Measurements from ENCODE around the gene TRIM7.
"Not testable (repeated sequence)": the region's sequence is repeated elsewhere in the genome, so short reads cannot be mapped to it uniquely, and the experiment has no call there.

Gene TRIM7

GRCh38 chr5:181146927-181147636 is 57.9 kb downstream of the TRIM7 start, which contains the start of gene OR2V2:
OR2V2 (plus strand) TSS chr5:181147586; CDS start chr5:181154943, 7,357 bp downstream.
- not testable (repeated sequence) for DNase-seq

- no peak for DNase-seq
Measured at GRCh38 chr5:181145133-181145532, 59.9 kb downstream of the TRIM7 start.

Data from GDM1 (cell line).